ENCODE results near the gene WSB1. TPM values are rescaled to one million over a fixed set of nuclear protein-coding genes. Genes with fewer than 3 reads are reported as not detected.
A peak's percentile ranks its signal among the peaks of the same experiment; 100 is the strongest.

WSB1 gene
- total and polyA plus RNA-seq, 2 donors (not counting 1 experiment from before 2014, with no cell fraction given): 123 to 217 TPM

GRCh38 chr17:27341041-27341471 lies 47.1 kb downstream of the WSB1 start:
- 34% methylated on average over 2 of the region's 4 CpGs for WGBS (ENCODE audit: insufficient coverage)

DNA sequence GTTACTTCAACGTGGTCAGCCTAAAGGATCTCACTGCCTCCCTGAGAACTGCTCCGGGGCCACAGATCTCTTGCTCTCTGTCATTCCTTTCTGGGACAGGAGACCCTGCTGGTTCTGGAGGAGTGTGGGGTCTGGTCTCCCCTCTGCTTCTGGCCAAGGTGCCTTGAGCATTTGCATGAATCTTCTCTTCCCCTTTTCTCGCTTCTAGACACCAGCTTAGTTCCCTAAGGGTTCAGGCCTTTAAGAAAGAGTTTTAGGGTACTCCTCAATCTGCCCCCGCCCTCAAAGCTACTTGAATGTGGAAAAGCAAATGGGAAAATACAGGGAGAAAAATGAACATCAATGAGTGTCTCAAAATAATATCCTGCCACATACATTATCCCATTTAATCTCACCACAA lies 48.1 kb downstream of the WSB1 start:
- DNase-seq (peak; percentile 28), ATAC-seq (ENCODE audit: low read depth) (no peak)
- Mint-ChIP-seq H3K4me1 (peaks cover 53% of the 10 kb centered on the region), H3K27ac (peak overlapping the region; percentile 48), H3K9me3 (ENCODE audit: insufficient read depth) (no peaks in the 10 kb centered on the region), H3K4me3 (peak overlapping the region; percentile 20), H3K27me3 (peaks cover 3% of the 10 kb centered on the region)
- Histone ChIP-seq H3K9me3 (ENCODE audit: control extremely low read depth in 1 of 3, control insufficient read depth in 2 of 3, insufficient read depth in 1 of 3, low read length in 2 of 3) (no peaks in the 10 kb centered on the region), H2AFZ (ENCODE audit: insufficient read depth, low read depth, low read length, poor library complexity, severe bottlenecking) (no peak overlapping the region), H3K9ac (ENCODE audit: low read length) (no peak overlapping the region), H3K4me2 (replicated peaks; ENCODE audit: low read depth, low read length, poor library complexity, severe bottlenecking) (no peak overlapping the region), H4K20me1 (ENCODE audit: control insufficient read depth, insufficient read depth, low read length, poor library complexity, severe bottlenecking) (no peaks in the 10 kb centered on the region), H3K4me1 (ENCODE audit: control insufficient read depth in 2 of 2, insufficient read depth in 2 of 2, low read length in 2 of 2) (peaks cover 13 to 25% of the 10 kb centered on the region in 2 donors), H3K27ac (ENCODE audit: low read length in 2 of 2) (no peak overlapping the region), H3K27me3 (replicated peaks in 1 of 4; ENCODE audit: control extremely low read depth in 1 of 4, control insufficient read depth in 3 of 4, insufficient read depth in 4 of 4, low read length in 3 of 4) (peaks cover 0 to 6% (median 0%) of the 10 kb centered on the region in 4 experiments), H3K4me3 (ENCODE audit: control extremely low read depth in 1 of 5, extremely low read depth in 1 of 5, insufficient read depth in 1 of 5, low read depth in 2 of 5, low read length in 4 of 5) (no peak overlapping the region), H3K79me2 (ENCODE audit: control insufficient read depth, insufficient read depth, low read length) (no peaks in the 10 kb centered on the region), H3K36me3 (replicated peaks in 1 of 2; ENCODE audit: control extremely low read depth in 1 of 2, control insufficient read depth in 1 of 2, extremely low read depth in 1 of 2, insufficient read depth in 2 of 2, low read length in 1 of 2) (no peaks in the 10 kb centered on the region)
- WGBS (ENCODE audit: insufficient coverage): no CpG with 5 or more reads among the region's 4 CpGs
- ChIA-PET CTCF (interaction anchor here (1.6 kb wide), 1 partner anchor 11 kb away, joined by 3 read pairs; no protein-coding TSS in a partner anchor), POLR2A (no interaction called here)
- intact Hi-C loops (cut with micrococcal nuclease): no loop called here
- no peak for TF ChIP-seq CTCF (IDR thresholded peaks at IDR 0.05)
- TF ChIP-seq EZH2 (IDR thresholded peaks at IDR 0.05; ENCODE audit: borderline replicate concordance, insufficient read depth, low read depth, low read length, poor library complexity, severe bottlenecking): no peak

More at GRCh38 chr17:27341041-27341471, 47.1 kb downstream of the WSB1 start:
- H3K4me1 Mint-ChIP-seq: peaks cover 54% of the 10 kb centered on the region
- TF ChIP-seq EZH2 (IDR thresholded peaks at IDR 0.05; ENCODE audit: borderline replicate concordance, insufficient read depth, low read depth, low read length, poor library complexity, severe bottlenecking) (no peak), CTCF (IDR thresholded peaks at IDR 0.05) (no peak)
- CTCF ChIA-PET: interaction anchor here (1.1 kb wide), 1 partner anchor 8 kb away, joined by 5 read pairs; no protein-coding TSS in a partner anchor
- H3K4me3 Mint-ChIP-seq: peak overlapping the region; percentile 3
- ATAC-seq (ENCODE audit: low read depth) (no peak), DNase-seq (no peak)
- peaks cover 3% of the 10 kb centered on the region for H3K27me3 Mint-ChIP-seq
- peaks cover 0 to 6% (median 0%) of the 10 kb centered on the region in 4 experiments for H3K27me3 ChIP-seq (replicated peaks in 1 of 4; ENCODE audit: control extremely low read depth in 1 of 4, control insufficient read depth in 3 of 4, insufficient read depth in 4 of 4, low read length in 3 of 4)
- intact Hi-C loops (cut with micrococcal nuclease): no loop called here
- H3K9me3 ChIP-seq (ENCODE audit: control extremely low read depth in 1 of 3, control insufficient read depth in 2 of 3, insufficient read depth in 1 of 3, low read length in 2 of 3): no peaks in the 10 kb centered on the region
- no peaks in the 10 kb centered on the region for H3K79me2 ChIP-seq (ENCODE audit: control insufficient read depth, insufficient read depth, low read length)
- POLR2A ChIA-PET: no interaction called here
- peaks cover 13 to 25% of the 10 kb centered on the region in 2 donors for H3K4me1 ChIP-seq (ENCODE audit: control insufficient read depth in 2 of 2, insufficient read depth in 2 of 2, low read length in 2 of 2)
- H3K4me3 ChIP-seq (ENCODE audit: control extremely low read depth in 1 of 5, extremely low read depth in 1 of 5, insufficient read depth in 1 of 5, low read depth in 2 of 5, low read length in 4 of 5): no peak overlapping the region
- H3K27ac Mint-ChIP-seq: no peak overlapping the region
- no peak overlapping the region for H3K4me2 ChIP-seq (replicated peaks; ENCODE audit: low read depth, low read length, poor library complexity, severe bottlenecking)
- H3K9ac ChIP-seq (ENCODE audit: low read length): no peak overlapping the region
- no peak overlapping the region for H3K27ac ChIP-seq (ENCODE audit: low read length in 2 of 2)
- no peak overlapping the region for H2AFZ ChIP-seq (ENCODE audit: insufficient read depth, low read depth, low read length, poor library complexity, severe bottlenecking)
- no peaks in the 10 kb centered on the region for H3K36me3 ChIP-seq (replicated peaks in 1 of 2; ENCODE audit: control extremely low read depth in 1 of 2, control insufficient read depth in 1 of 2, extremely low read depth in 1 of 2, insufficient read depth in 2 of 2, low read length in 1 of 2)
- no peaks in the 10 kb centered on the region for H4K20me1 ChIP-seq (ENCODE audit: control insufficient read depth, insufficient read depth, low read length, poor library complexity, severe bottlenecking)
- H3K9me3 Mint-ChIP-seq (ENCODE audit: insufficient read depth): no peaks in the 10 kb centered on the region

Measured in B cell (primary cell).